H1 (cell line): ENCODE results near the gene MIER1. TPM values are rescaled to one million over a fixed set of nuclear protein-coding genes. Genes with fewer than 3 reads are reported as not detected.

ENCODE experiments used
- CTCF ChIA-PET: fragments of 300-600 bp; sonication (Branson Sonifier 250); formaldehyde crosslinking; loops from one replicate; lab custom pipeline; 2021; ENCODE audit not compliant: partially characterized antibody; lab: Charles Lee
- POLR2A ChIA-PET: fragments of 300-600 bp; sonication (Branson Sonifier 250); formaldehyde crosslinking; loops from one replicate; lab custom pipeline; 2021; ENCODE audit warnings: inconsistent platforms; ENCODE audit not compliant: partially characterized antibody; lab: Charles Lee
- DNase-seq, 2 experiments: peaks; one replicate each; pipeline versions ENCODE4 v3.0.0 to v3.0.0-alpha.2; 2010 to 2022; ENCODE audit warnings: low spot score in 2 of 2, low read depth in 1 of 2, mixed read lengths in 1 of 2
- FAIRE-seq: peaks from 2 replicates; lab custom pipeline; 2011; peaks lifted over from hg19 to GRCh38; lab: Jason Lieb, UNC
- H2AFZ ChIP-seq: 2 replicates; pipeline ENCODE4 v1.8.1; 2012; ENCODE audit warnings: low read length, inconsistent platforms
- H2AK5ac ChIP-seq: 2 replicates; pipeline ENCODE4 v1.6.1; 2013; ENCODE audit warnings: low read depth, low read length
- H2BK120ac ChIP-seq: replicated peaks from 2 replicates; pipeline ENCODE3; 2013; ENCODE audit warnings: low read depth, low read length, inconsistent platforms
- H2BK12ac ChIP-seq: 2 replicates; pipeline ENCODE4 v1.6.1; 2013; ENCODE audit warnings: low read depth, low read length
- H2BK15ac ChIP-seq: 2 replicates; pipeline ENCODE4 v1.6.1; 2013; ENCODE audit warnings: low read length
- H2BK20ac ChIP-seq: 2 replicates; pipeline ENCODE4 v1.6.1; 2013; ENCODE audit warnings: low read length
- H2BK5ac ChIP-seq: 2 replicates; pipeline ENCODE4 v1.6.1; 2013; ENCODE audit warnings: low read depth, low read length
- H3K14ac ChIP-seq: 2 replicates; pipeline ENCODE4 v1.6.1; 2013; ENCODE audit warnings: inconsistent platforms; ENCODE audit not compliant: insufficient read length
- H3K18ac ChIP-seq: 2 replicates; pipeline ENCODE4 v1.6.1; 2013; ENCODE audit warnings: low read length; ENCODE audit errors: extremely low read depth
- H3K23ac ChIP-seq: 2 replicates; pipeline ENCODE4 v1.6.1; 2013; ENCODE audit warnings: inconsistent platforms; ENCODE audit not compliant: insufficient read length
- H3K23me2 ChIP-seq: 2 replicates; pipeline ENCODE4 v1.6.1; 2013; ENCODE audit warnings: low read depth, low read length
- H3K27ac ChIP-seq: 2 replicates; pipeline ENCODE4 v1.6.1; 2011; ENCODE audit warnings: low read depth, low read length, inconsistent platforms
- H3K27me3 ChIP-seq, 4 experiments: replicated peaks in 1 of 4; 1 replicate in 1 of 4; 2 replicates in 3 of 4; pipeline versions ENCODE4 v1.6.1 to v1.8.1; 2011 to 2013; ENCODE audit warnings: low read length in 3 of 4, mild to moderate bottlenecking in 3 of 4, inconsistent platforms in 2 of 4, mixed read lengths in 2 of 4, moderate library complexity in 1 of 4; ENCODE audit not compliant: control insufficient read depth in 3 of 4, insufficient read depth in 3 of 4; ENCODE audit errors: extremely low read depth in 1 of 4
- H3K36me3 ChIP-seq, 4 experiments: 2 replicates each; pipeline versions ENCODE4 v1.6.1 to v1.8.1; 2011 to 2013; ENCODE audit warnings: mild to moderate bottlenecking in 4 of 4, low read length in 3 of 4, moderate library complexity in 2 of 4, control low read depth in 1 of 4, inconsistent platforms in 1 of 4; ENCODE audit not compliant: insufficient read depth in 4 of 4, control insufficient read depth in 2 of 4
- H3K4ac ChIP-seq: replicated peaks from 2 replicates; pipeline ENCODE3; 2013; ENCODE audit warnings: low read length, low read depth, mixed read lengths, inconsistent platforms; ENCODE audit not compliant: insufficient read length
- H3K4me1 ChIP-seq, 4 experiments: replicated peaks in 1 of 4; 1 replicate in 1 of 4; 2 replicates in 3 of 4; pipeline versions ENCODE4 v1.6.1 to v1.8.1; 2011 to 2013; ENCODE audit warnings: low read length in 3 of 4, inconsistent platforms in 2 of 4, mixed read lengths in 1 of 4; ENCODE audit not compliant: insufficient read depth in 4 of 4, control insufficient read depth in 3 of 4
- H3K4me2 ChIP-seq, 2 experiments: 2 replicates each; pipeline versions ENCODE4 v1.6.1 to v1.8.1; 2011 to 2013; ENCODE audit warnings: low read depth in 2 of 2, low read length in 2 of 2, control low read depth in 1 of 2, inconsistent platforms in 1 of 2, mild to moderate bottlenecking in 1 of 2; ENCODE audit not compliant: insufficient read depth in 1 of 2
- H3K4me3 ChIP-seq, 4 experiments: fragments of 200-600, 300-600 bp in 1 of 4; sonication (generic), shearing (Covaris generic), sonication (Bioruptor Twin) in 1 of 4; 2 replicates each; pipeline versions ENCODE4 v1.5.1 to v1.8.1; 2011 to 2016; ENCODE audit warnings: low read length in 4 of 4, low read depth in 3 of 4, control low read depth in 2 of 4, inconsistent platforms in 2 of 4, mild to moderate bottlenecking in 2 of 4, mixed read lengths in 1 of 4, moderate library complexity in 1 of 4; ENCODE audit not compliant: insufficient read depth in 2 of 4; ENCODE audit errors: extremely low read depth in 1 of 4
- H3K56ac ChIP-seq: replicated peaks from 2 replicates; pipeline ENCODE3; 2013; ENCODE audit warnings: low read depth, mild to moderate bottlenecking, mixed read lengths, low read length, inconsistent platforms; ENCODE audit not compliant: insufficient read length
- H3K79me1 ChIP-seq: 2 replicates; pipeline ENCODE4 v1.6.1; 2013; ENCODE audit warnings: low read depth, low read length, control low read depth
- H3K79me2 ChIP-seq, 2 experiments: 2 replicates each; pipeline versions ENCODE4 v1.6.1 to v1.8.1; 2012 to 2013; ENCODE audit warnings: low read length in 2 of 2, mild to moderate bottlenecking in 2 of 2, inconsistent platforms in 1 of 2; ENCODE audit not compliant: insufficient read depth in 2 of 2, control insufficient read depth in 1 of 2
- H3K9ac ChIP-seq, 4 experiments: replicated peaks in 1 of 4; 1 replicate in 1 of 4; 2 replicates in 3 of 4; pipeline versions ENCODE4 v1.6.1 to v1.8.1; 2011 to 2013; ENCODE audit warnings: low read depth in 3 of 4, low read length in 3 of 4, control low read depth in 2 of 4, mild to moderate bottlenecking in 2 of 4, moderate library complexity in 2 of 4, inconsistent platforms in 1 of 4; ENCODE audit errors: extremely low read depth in 1 of 4
- H3K9me3 ChIP-seq, 2 experiments: 2 replicates each; pipeline versions ENCODE4 v1.6.1 to v1.8.1; 2012 to 2013; ENCODE audit warnings: mild to moderate bottlenecking in 2 of 2, moderate library complexity in 2 of 2, control low read depth in 1 of 2, inconsistent platforms in 1 of 2, low read depth in 1 of 2, low read length in 1 of 2, mixed read lengths in 1 of 2; ENCODE audit not compliant: insufficient read depth in 2 of 2
- H4K20me1 ChIP-seq, 2 experiments: replicated peaks in 1 of 2; 2 replicates each; pipeline versions ENCODE3 to v1.8.1; 2011 to 2013; ENCODE audit warnings: inconsistent platforms in 2 of 2, low read length in 2 of 2, mild to moderate bottlenecking in 1 of 2; ENCODE audit not compliant: insufficient read depth in 2 of 2, control insufficient read depth in 1 of 2
- H4K5ac ChIP-seq: 2 replicates; pipeline ENCODE4 v1.6.1; 2013; ENCODE audit warnings: low read length, low read depth, mixed read lengths, inconsistent platforms; ENCODE audit not compliant: insufficient read length
- H4K8ac ChIP-seq: 2 replicates; pipeline ENCODE4 v1.8.0; 2013; ENCODE audit warnings: mild to moderate bottlenecking, moderate library complexity, low read length, inconsistent platforms; ENCODE audit not compliant: insufficient read depth; ENCODE audit errors: extremely low read depth
- H4K91ac ChIP-seq: replicated peaks from 2 replicates; pipeline ENCODE3; 2013; ENCODE audit warnings: low read length, mixed read lengths, inconsistent platforms; ENCODE audit not compliant: insufficient read length
- CREB1 ChIP-seq: IDR thresholded peaks from 2 replicates; pipeline ENCODE4 v1.6.1; 2012; ENCODE audit warnings: inconsistent platforms
- HDAC2 ChIP-seq, 2 experiments: fragments of 300-600 bp in 1 of 2; sonication (generic) in 1 of 2; IDR thresholded peaks; 2 replicates each; pipeline ENCODE4 v1.6.1; 2011 to 2012; ENCODE audit warnings: low read depth in 2 of 2, low read length in 2 of 2, mild to moderate bottlenecking in 2 of 2, moderate library complexity in 2 of 2, borderline replicate concordance in 1 of 2, inconsistent platforms in 1 of 2
- KDM1A ChIP-seq: fragments of 200-600, 300-600 bp; sonication (generic); IDR thresholded peaks from 2 replicates; pipeline ENCODE4 v1.7.1; 2016; ENCODE audit warnings: mild to moderate bottlenecking, low read length, borderline replicate concordance
- NRF1 ChIP-seq: IDR thresholded peaks from 2 replicates; pipeline ENCODE4 v1.6.1; 2011; ENCODE audit warnings: mild to moderate bottlenecking, low read depth, low read length, improper control_type of control experiment
- RXRA ChIP-seq: IDR thresholded peaks from 2 replicates; pipeline ENCODE4 v1.6.1; 2011; ENCODE audit warnings: low read depth, mild to moderate bottlenecking, low read length, moderate library complexity; ENCODE audit not compliant: insufficient read depth
- SP4 ChIP-seq: IDR thresholded peaks from 2 replicates; pipeline ENCODE4 v1.6.1; 2012; ENCODE audit warnings: low read length, inconsistent platforms
- TCF12 ChIP-seq: IDR thresholded peaks from 2 replicates; pipeline ENCODE4 v1.6.1; 2011; ENCODE audit warnings: low read depth, mild to moderate bottlenecking, low read length
- WGBS, 2 experiments: shearing (Covaris generic) in 1 of 2; methylation state at CpG; one replicate each; pipeline versions ENCODE4 v1.1.6 to v1.1.7; 2013 to 2015; ENCODE audit warnings: low lambda C conversion rate in 2 of 2, mixed read lengths in 2 of 2, inconsistent platforms in 1 of 2, low coverage in 1 of 2, missing lambda C conversion rate in 1 of 2; ENCODE audit not compliant: insufficient replicate concordance in 2 of 2, insufficient coverage in 1 of 2, insufficient read length in 1 of 2; ENCODE audit errors: extremely low coverage in 1 of 2, missing lambda C conversion rate in 1 of 2; 5-methylcytosine and 5-hydroxymethylcytosine counted together
- polyA plus RNA-seq, 7 experiments: library from polyadenylated mRNA; depleted of rRNA in 3 of 7; stranded (reverse) in 5 of 7; unstranded in 2 of 7; fragments of >200 nt in 5 of 7; fragments of 200-250 nt in 2 of 7; gene quantifications; 1 replicate in 5 of 7; 2 replicates in 1 of 7; 4 replicates in 1 of 7; pipeline versions ENCODE4 v1.2.1 to v1.2.3, GENCODE V29; 2011 to 2013; ENCODE audit warnings: missing spikeins in 2 of 7, mixed read lengths in 2 of 7
- total RNA-seq: library from RNA; stranded (reverse); fragmentation: NEBNext Ultra II Directional; extraction: Animal tissue kit (Norgen Biotek cat#: 25700); gene quantifications from 2 replicates; pipeline ENCODE4 v1.2.1, GENCODE V29; 2021
- TF ChIP-seq, protein P1 (sequence below): IDR thresholded peaks from 2 replicates; pipeline ENCODE4 v1.6.1; 2011; ENCODE audit warnings: low read length, improper control_type of control experiment

MIER1 gene
- total and polyA plus RNA-seq, 2 of the 8 experiments (the other 6 are each of a cell fraction or from before 2014, with no cell fraction given): 5.2 to 33.5 TPM

- H3K23me2 ChIP-seq: no peaks in the 10 kb centered on the region
- no peaks in the 10 kb centered on the region for H3K27me3 ChIP-seq
- DNase-seq (no peak), FAIRE-seq (no peak)
- no peak overlapping the region for H3K18ac ChIP-seq
- H2BK5ac ChIP-seq: no peak overlapping the region
- 94% methylated on average over 7 of the region's 7 CpGs; no CpG with 5 or more reads in 1 of the 2 experiments for WGBS, 2 experiments
- no peaks in the 10 kb centered on the region for H3K9me3 ChIP-seq
- H3K4me3 ChIP-seq: no peak overlapping the region
- H4K8ac ChIP-seq: no peak overlapping the region
- H4K20me1 ChIP-seq: no peaks in the 10 kb centered on the region
- H2AFZ ChIP-seq: no peak overlapping the region
- H2BK20ac ChIP-seq: no peak overlapping the region
- POLR2A ChIA-PET: interaction anchor here (1.0 kb wide), 1 partner anchor 14 kb away, joined by 5 read pairs; no protein-coding TSS in a partner anchor
- H3K23ac ChIP-seq: no peak overlapping the region
- H2BK15ac ChIP-seq: no peak overlapping the region
- peaks cover 0 to 2% (median 0%) of the 10 kb centered on the region in 4 experiments; a peak in 1 of 7 replicates for H3K4me1 ChIP-seq
- H3K4me2 ChIP-seq: no peak overlapping the region
- H3K9ac ChIP-seq: no peak overlapping the region
- H2AK5ac ChIP-seq: no peak overlapping the region
- CTCF ChIA-PET: interaction anchor here (0.6 to 1.3 kb wide), 4 partner anchors 14 to 324 kb away, joined by 3 to 4 read pairs (median 4); partner anchors contain the start of genes DNAI4 and MIER1
- no peaks in the 10 kb centered on the region; the same call in 1 of the 2 replicates for H3K79me1 ChIP-seq
- H2BK12ac ChIP-seq: no peak overlapping the region
- H2BK120ac ChIP-seq: no peak overlapping the region
- H3K4ac ChIP-seq: no peak overlapping the region
- peaks cover 0 to 31% of the 10 kb centered on the region in 2 experiments; a peak in 2 of 4 replicates for H3K79me2 ChIP-seq
- peaks cover 0 to 37% (median 11%) of the 10 kb centered on the region in 4 experiments; a peak in 3 of 8 replicates for H3K36me3 ChIP-seq
- H4K91ac ChIP-seq: no peak overlapping the region
- no peak overlapping the region for H3K27ac ChIP-seq
- H3K14ac ChIP-seq: no peak overlapping the region
- H3K56ac ChIP-seq: no peak overlapping the region
- no peak overlapping the region for H4K5ac ChIP-seq
- TF ChIP-seq, protein P1, sequence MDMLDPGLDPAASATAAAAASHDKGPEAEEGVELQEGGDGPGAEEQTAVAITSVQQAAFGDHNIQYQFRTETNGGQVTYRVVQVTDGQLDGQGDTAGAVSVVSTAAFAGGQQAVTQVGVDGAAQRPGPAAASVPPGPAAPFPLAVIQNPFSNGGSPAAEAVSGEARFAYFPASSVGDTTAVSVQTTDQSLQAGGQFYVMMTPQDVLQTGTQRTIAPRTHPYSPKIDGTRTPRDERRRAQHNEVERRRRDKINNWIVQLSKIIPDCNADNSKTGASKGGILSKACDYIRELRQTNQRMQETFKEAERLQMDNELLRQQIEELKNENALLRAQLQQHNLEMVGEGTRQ: no peak
- TF ChIP-seq RXRA (no peak), SP4 (no peak), KDM1A (no peak), CREB1 (no peak), NRF1 (no peak), HDAC2 (IDR thresholded peaks at IDR 0.05; ENCODE audit: borderline replicate concordance in 1 of 2, low read depth in 2 of 2, low read length in 2 of 2) (no peak), TCF12 (no peak)
Measured at GRCh38 chr1:66944330-66945274, 19.8 kb downstream of the MIER1 start.
